Activated CD4-positive, CD25-positive, alpha-beta regulatory T cell (primary cell): Measurements from ENCODE around the gene RBL1.
"Not testable (repeated sequence)": the region's sequence is repeated elsewhere in the genome, so short reads cannot be mapped to it uniquely, and the experiment has no call there.

Source experiments
- DNase-seq, 4 experiments: peaks; one replicate each; lab custom pipeline; 2025; lab: John Stamatoyannopoulos, UW

Gene RBL1, protein sequence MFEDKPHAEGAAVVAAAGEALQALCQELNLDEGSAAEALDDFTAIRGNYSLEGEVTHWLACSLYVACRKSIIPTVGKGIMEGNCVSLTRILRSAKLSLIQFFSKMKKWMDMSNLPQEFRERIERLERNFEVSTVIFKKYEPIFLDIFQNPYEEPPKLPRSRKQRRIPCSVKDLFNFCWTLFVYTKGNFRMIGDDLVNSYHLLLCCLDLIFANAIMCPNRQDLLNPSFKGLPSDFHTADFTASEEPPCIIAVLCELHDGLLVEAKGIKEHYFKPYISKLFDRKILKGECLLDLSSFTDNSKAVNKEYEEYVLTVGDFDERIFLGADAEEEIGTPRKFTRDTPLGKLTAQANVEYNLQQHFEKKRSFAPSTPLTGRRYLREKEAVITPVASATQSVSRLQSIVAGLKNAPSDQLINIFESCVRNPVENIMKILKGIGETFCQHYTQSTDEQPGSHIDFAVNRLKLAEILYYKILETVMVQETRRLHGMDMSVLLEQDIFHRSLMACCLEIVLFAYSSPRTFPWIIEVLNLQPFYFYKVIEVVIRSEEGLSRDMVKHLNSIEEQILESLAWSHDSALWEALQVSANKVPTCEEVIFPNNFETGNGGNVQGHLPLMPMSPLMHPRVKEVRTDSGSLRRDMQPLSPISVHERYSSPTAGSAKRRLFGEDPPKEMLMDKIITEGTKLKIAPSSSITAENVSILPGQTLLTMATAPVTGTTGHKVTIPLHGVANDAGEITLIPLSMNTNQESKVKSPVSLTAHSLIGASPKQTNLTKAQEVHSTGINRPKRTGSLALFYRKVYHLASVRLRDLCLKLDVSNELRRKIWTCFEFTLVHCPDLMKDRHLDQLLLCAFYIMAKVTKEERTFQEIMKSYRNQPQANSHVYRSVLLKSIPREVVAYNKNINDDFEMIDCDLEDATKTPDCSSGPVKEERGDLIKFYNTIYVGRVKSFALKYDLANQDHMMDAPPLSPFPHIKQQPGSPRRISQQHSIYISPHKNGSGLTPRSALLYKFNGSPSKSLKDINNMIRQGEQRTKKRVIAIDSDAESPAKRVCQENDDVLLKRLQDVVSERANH

DNA sequence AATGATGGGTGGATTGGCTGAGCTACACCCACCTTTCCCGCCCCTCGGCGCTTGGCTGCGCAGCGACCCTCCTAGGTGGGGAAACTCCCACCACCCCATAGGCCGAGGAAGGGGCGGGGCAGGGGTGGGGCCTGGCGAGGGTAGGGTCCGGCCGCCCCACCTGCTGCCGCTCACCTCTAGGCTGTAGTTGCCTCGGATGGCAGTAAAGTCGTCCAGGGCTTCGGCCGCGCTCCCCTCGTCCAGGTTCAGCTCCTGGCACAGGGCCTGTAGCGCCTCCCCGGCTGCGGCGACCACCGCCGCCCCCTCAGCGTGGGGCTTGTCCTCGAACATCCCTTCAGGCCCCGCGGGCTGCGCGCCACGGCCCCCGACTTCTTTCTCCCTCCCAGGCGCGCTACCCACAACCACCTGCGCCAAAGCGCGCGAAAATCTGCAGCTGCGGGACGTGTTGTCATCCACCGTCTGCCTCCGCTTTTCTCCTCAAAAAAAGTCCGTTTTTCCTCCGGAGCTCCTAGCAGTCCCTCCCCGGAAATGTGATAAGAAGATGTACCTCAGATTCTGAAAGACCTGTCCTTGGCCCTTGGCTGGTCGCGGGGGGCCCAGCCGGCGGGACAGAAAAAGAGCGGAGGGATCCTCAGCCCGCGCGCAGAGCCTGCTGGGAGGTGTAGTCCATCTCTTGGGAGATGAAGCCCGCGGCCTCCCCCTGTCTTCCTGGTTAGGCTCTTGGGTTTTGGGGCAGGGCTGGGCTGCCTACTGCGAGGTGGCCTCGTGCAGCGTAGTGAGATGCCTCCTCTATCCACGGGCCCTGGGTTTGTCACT is at the start of gene RBL1:
RBL1 (minus strand) TSS at position 399 of the 816 bp plus-strand sequence; CDS start at position 330, 69 bp downstream.
- DNase-seq = peak; percentile 64 to 78 (median 72)

DNA sequence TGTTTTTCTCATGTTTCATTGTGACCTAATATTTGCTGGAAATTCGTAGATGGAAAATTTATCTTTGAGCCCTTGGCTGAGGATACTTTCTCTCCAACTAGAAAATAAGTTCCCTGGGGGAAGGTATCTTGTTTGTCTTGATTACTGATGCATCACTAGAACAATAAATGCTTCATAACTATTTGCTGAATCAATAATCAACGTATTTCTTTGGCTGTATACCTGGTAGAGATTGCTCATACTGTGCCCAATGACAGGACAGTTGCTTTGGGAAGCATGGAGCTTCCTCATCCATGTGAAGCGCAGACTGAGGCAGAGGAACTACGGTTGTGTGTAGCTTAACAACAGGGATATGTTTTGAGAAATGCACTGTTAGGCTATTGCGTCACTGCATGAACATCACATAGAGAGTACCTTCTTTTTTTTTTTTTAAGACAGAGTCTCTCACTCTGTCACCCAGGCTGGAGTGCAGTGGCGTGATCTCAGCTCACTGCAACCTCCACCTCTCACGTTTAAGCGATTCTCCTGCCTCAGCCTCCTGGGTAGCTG is 49.1 kb upstream of the RBL1 start:
- no peak for DNase-seq

DNA sequence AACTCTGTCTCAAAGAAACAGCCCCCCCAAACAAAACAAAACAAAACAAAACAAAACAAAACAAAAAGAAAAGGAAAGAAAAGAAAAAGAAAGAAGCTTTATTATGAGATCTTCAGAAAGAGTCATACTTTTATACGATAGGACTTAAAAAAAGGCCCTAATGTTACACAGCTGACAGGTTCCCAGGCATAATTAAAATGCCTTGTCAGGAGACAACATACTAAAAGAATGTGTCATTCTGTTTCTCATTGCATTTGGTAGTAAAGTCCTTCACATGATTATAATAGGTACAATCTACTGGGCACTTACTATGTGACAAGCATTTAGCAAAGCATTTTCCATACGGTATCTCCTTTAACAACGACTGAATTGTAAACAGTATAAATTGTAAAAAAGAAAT is 46.9 kb upstream of the RBL1 start:
- no peak for DNase-seq

DNA sequence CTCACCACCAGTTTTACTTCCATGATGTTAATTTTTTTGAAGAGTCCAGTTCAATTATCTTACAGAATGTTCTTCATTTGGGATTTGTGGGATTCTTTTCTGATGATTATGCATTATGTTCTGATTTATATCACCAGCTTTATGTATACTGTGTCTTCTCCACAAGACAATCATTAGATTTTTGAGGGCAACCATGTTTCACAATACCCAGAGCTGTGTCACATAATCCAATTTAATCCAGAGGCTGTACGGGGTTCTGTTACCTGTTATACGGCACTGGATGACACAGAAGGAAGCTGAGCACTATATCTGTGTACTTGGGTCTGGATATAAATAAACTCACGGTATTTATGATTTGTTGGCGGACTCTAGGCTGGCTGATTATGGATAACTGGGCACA is 41.8 kb upstream of the RBL1 start:
- no peak for DNase-seq

- no peak for DNase-seq
Measured at GRCh38 chr20:37133952-37134351, 38.2 kb upstream of the RBL1 start.

- DNase-seq = no peak
Measured at GRCh38 chr20:37131486-37131885, 35.7 kb upstream of the RBL1 start.

DNA sequence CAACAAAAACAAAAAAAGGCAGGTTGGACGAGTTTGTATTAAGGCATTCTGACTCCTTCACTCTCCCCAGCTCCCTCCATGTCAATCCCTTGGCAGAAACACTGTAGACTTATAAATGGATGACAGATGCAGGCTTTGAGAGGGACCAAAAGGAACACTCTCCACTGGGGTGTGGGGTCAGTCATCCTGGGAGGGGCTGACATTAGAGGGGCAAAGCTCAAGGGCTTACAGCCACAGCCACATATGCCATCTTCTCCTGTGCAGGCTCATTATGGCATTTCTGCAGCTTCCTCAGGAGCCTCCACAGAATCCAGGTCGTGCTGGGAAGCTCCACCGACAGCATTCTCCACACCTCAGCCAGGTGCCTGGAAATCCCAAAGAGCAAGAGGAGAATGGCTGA is 33.0 kb upstream of the RBL1 start:
- no peak for DNase-seq

DNA sequence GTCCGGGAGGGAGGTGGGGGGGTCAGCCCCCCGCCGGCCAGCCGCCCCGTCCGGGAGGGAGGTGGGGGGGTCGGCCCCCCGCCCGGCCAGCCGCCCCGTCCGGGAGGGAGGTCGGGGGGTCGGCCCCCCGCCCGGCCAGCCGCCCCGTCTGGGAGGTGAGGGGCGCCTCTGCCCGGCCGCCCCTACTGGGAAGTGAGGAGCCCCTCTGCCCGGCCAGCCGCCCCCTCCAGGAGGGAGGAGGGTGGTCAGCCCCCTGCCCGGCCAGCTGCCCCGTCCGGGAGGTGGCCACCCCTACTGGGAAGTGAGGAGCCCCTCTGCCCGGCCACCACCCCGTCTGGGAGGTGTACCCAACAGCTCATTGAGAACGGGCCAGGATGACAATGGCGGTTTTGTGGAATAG is 30.5 kb upstream of the RBL1 start:
- not testable (repeated sequence) for DNase-seq

DNA sequence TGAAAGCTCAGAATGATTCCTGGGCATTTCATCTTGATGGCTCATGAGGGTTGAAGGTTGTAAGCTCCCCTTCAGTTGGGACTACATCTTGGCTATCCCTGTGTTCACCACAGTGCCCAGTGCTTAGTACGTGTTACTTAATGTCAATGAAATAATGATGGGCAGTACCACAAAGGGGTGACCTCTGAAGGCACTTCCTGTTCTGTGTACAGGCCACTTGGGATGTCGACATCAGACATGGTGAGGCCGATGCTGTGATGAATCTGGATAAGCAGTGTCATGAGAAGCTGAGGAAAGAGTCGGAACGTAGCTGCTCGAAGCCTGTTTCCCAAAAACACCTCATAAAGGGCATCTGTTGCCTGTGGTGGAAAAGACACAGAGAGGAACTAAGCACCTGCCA is 27.6 kb upstream of the RBL1 start:
- no peak for DNase-seq

GRCh38 chr20:37120497-37120896 is 24.7 kb upstream of the RBL1 start:
- DNase-seq = no peak

- DNase-seq = no peak
Measured at GRCh38 chr20:37119356-37120036, 23.7 kb upstream of the RBL1 start.

GRCh38 chr20:37114012-37114411 is 18.2 kb upstream of the RBL1 start:
- no peak for DNase-seq

DNA sequence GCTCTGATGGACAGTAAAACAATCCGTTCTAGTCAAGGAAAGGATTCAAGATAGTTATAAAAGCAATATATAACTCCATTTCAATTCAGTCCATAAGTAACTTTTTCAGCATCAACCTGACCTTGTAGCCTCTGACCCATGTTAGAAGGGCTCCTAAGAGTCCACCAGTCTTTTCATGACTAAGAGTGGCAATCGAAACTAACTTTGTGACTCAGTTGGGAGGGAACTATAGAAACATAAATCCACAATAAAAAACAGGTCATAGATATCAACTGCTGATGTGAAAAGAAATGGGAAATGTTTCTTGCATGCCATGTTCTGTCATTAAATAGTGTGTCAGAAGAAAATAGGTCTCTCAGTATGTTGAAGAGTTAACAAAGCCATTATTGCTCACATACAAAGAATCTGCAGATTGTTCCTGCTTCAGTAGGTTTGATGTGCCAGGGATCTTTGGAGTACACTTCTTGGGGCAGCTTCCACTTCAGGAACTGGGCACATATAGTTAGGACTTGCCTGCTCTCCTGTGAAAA is 16.2 kb upstream of the RBL1 start:
- DNase-seq = no peak

GRCh38 chr20:37108676-37109075 is 12.9 kb upstream of the RBL1 start:
- no peak for DNase-seq

DNA sequence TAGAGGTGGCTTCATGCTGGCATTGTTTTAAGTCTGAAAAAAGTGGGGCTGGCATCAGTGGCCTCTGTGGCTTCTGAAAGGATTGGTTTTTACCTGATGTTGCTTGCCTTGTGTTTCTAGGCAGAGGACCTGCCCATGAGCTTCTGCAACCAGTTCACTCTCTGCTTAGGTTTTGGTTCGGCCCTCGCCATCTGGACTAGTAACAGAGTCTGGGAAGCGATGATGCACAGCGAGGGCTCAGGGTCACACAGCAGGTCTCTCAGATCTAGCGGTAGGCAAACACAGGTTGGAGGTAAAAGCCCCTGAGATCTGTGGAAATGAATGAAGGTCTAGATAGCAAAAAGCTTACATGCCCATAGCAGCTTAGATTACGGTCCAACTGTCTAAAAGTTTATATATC is 6.8 kb upstream of the RBL1 start:
- DNase-seq = no peak

- no peak for DNase-seq
Measured at GRCh38 chr20:37096415-37097041, 731 bp upstream of the RBL1 start.

- peak in 2 of 4 experiments; percentile 14 to 24 for DNase-seq
Measured at GRCh38 chr20:37095108-37095598, 644 bp downstream of the RBL1 start.

DNA sequence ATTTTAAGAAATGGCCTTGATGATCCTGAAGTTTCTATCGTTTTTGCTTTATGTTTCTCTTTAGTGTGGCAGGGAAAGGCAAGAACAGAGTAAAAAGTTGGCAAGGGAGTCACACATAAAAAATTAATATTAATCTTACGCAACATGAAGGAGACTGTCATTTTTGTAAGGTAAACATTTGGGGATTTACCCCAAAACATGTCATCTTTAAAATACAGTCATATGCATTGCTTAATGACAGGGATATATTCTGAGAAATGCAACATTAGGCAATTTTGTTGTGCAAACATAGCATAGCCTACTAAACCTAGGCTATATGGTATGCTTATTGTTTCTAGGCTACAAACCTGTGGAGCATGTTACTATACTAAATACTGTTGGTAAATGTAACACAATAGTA is 5.4 kb downstream of the RBL1 start:
- DNase-seq = no peak

DNA sequence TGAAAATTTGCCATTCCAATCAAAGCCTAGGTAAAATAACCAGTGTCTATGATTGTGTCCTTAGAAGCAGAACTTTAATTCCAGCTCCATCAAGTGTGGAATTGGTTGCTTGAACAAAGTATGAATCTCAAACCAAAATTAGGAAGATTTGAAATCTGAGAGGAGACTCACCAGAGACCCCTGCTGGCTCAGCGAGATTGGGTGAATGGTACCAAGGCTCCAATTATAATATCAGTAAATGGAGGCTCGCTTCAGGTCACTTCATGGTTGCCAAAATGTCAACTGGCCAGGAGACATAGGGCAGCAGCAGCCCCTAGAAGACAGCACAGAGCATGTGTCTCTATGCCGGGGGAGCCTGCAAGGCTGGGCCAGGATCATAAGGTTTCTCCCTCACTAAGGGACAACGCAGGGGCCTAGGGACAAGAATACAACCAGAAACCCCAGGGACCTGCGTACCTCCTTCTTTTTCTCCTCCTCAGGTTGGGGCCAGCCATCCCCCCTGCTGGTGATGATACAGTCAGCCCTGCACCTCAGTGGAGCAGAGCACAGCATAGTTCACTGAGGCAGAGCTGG is 14.0 kb downstream of the RBL1 start:
- DNase-seq = peak in 2 of 4 experiments; percentile 16 to 24

DNA sequence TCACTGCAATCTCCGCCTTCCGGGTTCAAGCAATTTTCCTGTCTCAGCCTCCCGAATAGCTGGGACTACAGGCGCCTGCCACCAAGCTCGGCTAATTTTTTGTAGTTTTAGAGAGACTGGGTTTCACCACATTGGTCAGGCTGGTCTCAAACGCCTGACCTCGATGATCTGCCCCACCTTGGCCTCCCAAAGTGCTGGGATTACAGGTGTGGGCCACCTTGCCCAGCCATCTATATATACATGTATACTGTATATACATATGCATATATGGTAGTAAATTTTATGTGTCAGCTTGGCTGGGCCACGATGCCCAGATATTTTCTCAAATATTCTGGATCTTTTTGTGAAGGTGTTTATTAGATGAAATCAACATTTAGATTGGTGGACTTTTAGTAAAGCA is 18.8 kb downstream of the RBL1 start:
- DNase-seq = no peak
